Upper lobe of left lung (tissue), 6 donors: Measurements from ENCODE around the gene GLP2R. TPM values are rescaled to one million over a fixed set of nuclear protein-coding genes. Genes with fewer than 3 reads are reported as not detected.

Experiments
- ATAC-seq, 2 donors: fragments of 200-7000 bp; cut with Tn5 transposase; one replicate each; pipeline ENCODE4 v1.9.1; 2022; ENCODE audit warnings: mild to moderate bottlenecking in 2 of 2, moderate library complexity in 2 of 2; ENCODE audit not compliant: low FRiP score in 2 of 2
- DNase-seq, 2 donors: peaks; one replicate each; pipeline ENCODE4 v3.0.0-alpha.2; 2019 to 2020
- H3K27ac ChIP-seq, 4 donors: fragments of 200-600 bp; sonication (generic); one replicate each; pipeline ENCODE4 v1.5.1; 2016 to 2019
- H3K27me3 ChIP-seq, 4 donors: fragments of 200-600 bp; sonication (generic); one replicate each; pipeline ENCODE4 v1.5.1; 2017 to 2019
- H3K36me3 ChIP-seq, 4 donors: fragments of 200-600 bp; sonication (generic); one replicate each; pipeline ENCODE4 v1.5.1; 2016 to 2019
- H3K4me1 ChIP-seq, 4 donors: fragments of 200-600 bp; sonication (generic); one replicate each; pipeline ENCODE4 v1.5.1; 2018 to 2019
- H3K4me3 ChIP-seq, 4 donors: fragments of 200-600 bp; sonication (generic); one replicate each; pipeline ENCODE4 v1.5.1; 2017 to 2019; ENCODE audit warnings: mild to moderate bottlenecking in 2 of 4, moderate library complexity in 1 of 4
- H3K9me3 ChIP-seq, 4 donors: fragments of 200-600 bp; sonication (generic); one replicate each; pipeline ENCODE4 v1.5.1; 2018 to 2019
- EP300 ChIP-seq, 4 donors: sonication (generic); formaldehyde crosslinking; IDR thresholded peaks; one replicate each; pipeline ENCODE4 v1.5.1; 2017; ENCODE audit warnings: antibody characterized with exemption in 4 of 4, control low read depth in 2 of 4
- POLR2A ChIP-seq, 4 donors: fragments of 450-650 bp; IDR thresholded peaks; one replicate each; pipeline ENCODE4 v1.5.1; 2016 to 2017; ENCODE audit warnings: antibody characterized with exemption in 4 of 4, mild to moderate bottlenecking in 2 of 4
- POLR2AphosphoS5 ChIP-seq, 2 donors: sonication (generic); formaldehyde crosslinking; IDR thresholded peaks; one replicate each; pipeline ENCODE4 v1.5.1; 2017; ENCODE audit warnings: antibody characterized with exemption in 2 of 2
- WGBS, 2 donors: methylation state at CpG; one replicate each; pipeline ENCODE4 v1.1.5; 2017 to 2018; 5-methylcytosine and 5-hydroxymethylcytosine counted together
- total RNA-seq, 6 donors: library from RNA; depleted of rRNA in 4 of 6; stranded (reverse); fragments of >200 nt in 4 of 6; gene quantifications; one replicate each; pipeline versions ENCODE4 v1.1.0 to v1.2.1, GENCODE V29; 2016 to 2021
- TF ChIP-seq, protein P1 (sequence below), 6 experiments: fragments of 450-650 bp in 4 of 6; fragments of 200-600 bp in 2 of 6; sonication (generic) in 2 of 6; IDR thresholded peaks; one replicate each; pipeline ENCODE4 v1.5.1; 2016 to 2019; ENCODE audit warnings: antibody characterized with exemption in 6 of 6
- donor health status: DM: no; HTN: no; CAD: no; lungs with moderate emphysema.
- donor health status: DM: no; HTN: yes; CAD: no; lungs with severe emphysema.

Gene GLP2R
- total RNA-seq, 6 donors from 2014 or later, result 0.30 to 2.0 (median 0.78) TPM; not detected in 2

DNA sequence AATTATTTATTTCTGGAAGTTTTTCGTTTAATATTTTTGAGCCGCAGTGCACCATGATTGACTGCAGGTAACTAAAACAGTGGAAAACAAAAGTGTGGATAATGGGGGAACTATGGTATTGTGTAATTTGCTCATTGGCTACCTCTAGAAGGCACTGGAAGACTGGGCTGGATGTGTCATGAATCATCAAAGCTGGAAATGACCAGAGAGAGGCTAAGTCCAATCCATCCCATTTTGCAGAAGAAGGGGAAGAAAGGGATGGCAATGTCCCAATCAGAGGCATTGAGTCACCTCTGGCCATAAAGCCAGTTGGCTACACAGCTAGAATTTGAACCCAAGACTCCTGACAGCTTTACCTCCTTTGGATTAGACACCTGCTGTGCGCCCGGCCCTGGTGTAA lies 29.3 kb downstream of the GLP2R start:
- Histone ChIP-seq H3K4me3 (no peak overlapping the region), H3K27ac (no peak overlapping the region), H3K27me3 (no peaks in the 10 kb centered on the region), H3K9me3 (peaks cover 0 to 9% (median 4%) of the 10 kb centered on the region in 4 donors), H3K4me1 (no peaks in the 10 kb centered on the region), H3K36me3 (no peaks in the 10 kb centered on the region)
- TF ChIP-seq, protein P1, sequence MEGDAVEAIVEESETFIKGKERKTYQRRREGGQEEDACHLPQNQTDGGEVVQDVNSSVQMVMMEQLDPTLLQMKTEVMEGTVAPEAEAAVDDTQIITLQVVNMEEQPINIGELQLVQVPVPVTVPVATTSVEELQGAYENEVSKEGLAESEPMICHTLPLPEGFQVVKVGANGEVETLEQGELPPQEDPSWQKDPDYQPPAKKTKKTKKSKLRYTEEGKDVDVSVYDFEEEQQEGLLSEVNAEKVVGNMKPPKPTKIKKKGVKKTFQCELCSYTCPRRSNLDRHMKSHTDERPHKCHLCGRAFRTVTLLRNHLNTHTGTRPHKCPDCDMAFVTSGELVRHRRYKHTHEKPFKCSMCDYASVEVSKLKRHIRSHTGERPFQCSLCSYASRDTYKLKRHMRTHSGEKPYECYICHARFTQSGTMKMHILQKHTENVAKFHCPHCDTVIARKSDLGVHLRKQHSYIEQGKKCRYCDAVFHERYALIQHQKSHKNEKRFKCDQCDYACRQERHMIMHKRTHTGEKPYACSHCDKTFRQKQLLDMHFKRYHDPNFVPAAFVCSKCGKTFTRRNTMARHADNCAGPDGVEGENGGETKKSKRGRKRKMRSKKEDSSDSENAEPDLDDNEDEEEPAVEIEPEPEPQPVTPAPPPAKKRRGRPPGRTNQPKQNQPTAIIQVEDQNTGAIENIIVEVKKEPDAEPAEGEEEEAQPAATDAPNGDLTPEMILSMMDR (IDR thresholded peaks at IDR 0.05), result no peak
- no peak for TF ChIP-seq EP300 (IDR thresholded peaks at IDR 0.05)
- no peak for TF ChIP-seq POLR2AphosphoS5 (IDR thresholded peaks at IDR 0.05)
- TF ChIP-seq POLR2A (IDR thresholded peaks at IDR 0.05), result no peak
- ATAC-seq (no peak), DNase-seq (no peak)
- WGBS, 2 donors, result 68 to 88% methylated on average over 2 to 4 of the region's 4 CpGs

DNA sequence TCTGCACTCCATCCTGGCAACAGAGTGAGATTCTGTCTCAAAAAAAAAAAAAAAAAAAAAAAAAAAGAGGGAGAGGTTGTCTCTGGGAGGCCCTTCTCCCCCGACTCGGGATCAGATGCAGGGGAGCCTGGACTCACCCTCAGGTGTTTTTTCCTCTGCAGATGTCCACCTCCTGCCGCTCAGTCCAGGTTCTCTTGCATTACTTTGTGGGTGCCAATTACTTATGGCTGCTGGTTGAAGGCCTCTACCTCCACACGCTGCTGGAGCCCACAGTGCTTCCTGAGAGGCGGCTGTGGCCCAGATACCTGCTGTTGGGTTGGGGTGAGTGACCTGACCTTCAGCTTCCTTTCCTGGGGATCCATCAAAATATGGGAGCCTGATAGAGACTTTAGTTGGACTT lies 34.1 kb downstream of the GLP2R start:
- DNase-seq (no peak), ATAC-seq (no peak)
- Histone ChIP-seq H3K36me3 (no peaks in the 10 kb centered on the region), H3K27ac (no peak overlapping the region), H3K27me3 (no peaks in the 10 kb centered on the region), H3K4me3 (no peak overlapping the region), H3K9me3 (peaks cover 0 to 15% (median 5%) of the 10 kb centered on the region in 4 donors), H3K4me1 (no peaks in the 10 kb centered on the region)
- TF ChIP-seq POLR2AphosphoS5 (IDR thresholded peaks at IDR 0.05) (no peak), EP300 (IDR thresholded peaks at IDR 0.05) (no peak), POLR2A (IDR thresholded peaks at IDR 0.05) (no peak)
- TF ChIP-seq, protein P1 (IDR thresholded peaks at IDR 0.05), result no peak
- 83 to 96% methylated on average over 4 to 5 of the region's 5 CpGs for WGBS, 2 donors

DNA sequence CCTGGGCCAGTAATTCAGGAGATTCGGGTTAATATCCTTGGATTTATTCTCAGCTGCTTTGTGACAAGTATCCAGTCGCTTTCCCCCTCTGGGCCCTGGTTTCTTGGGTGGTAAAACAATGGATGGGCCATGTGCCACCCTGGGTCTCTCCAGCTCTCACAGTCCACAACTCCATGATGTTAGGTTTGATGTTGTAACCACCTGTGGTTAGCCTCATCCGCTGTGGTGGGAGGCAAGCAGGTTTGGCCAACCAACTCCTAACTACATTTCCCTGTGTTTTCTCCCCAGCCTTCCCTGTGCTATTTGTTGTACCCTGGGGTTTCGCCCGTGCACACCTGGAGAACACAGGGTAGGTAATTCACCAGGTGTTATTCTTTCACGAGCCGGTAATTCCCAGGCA lies 35.1 kb downstream of the GLP2R start:
- H3K36me3 ChIP-seq, result no peaks in the 10 kb centered on the region
- no peaks in the 10 kb centered on the region for H3K27me3 ChIP-seq
- ATAC-seq, result no peak
- H3K4me1 ChIP-seq, result peaks cover 0 to 3% (median 0%) of the 10 kb centered on the region in 4 donors
- no peak for DNase-seq
- peaks cover 0 to 15% (median 5%) of the 10 kb centered on the region in 4 donors for H3K9me3 ChIP-seq
- H3K4me3 ChIP-seq, result no peak overlapping the region
- 77 to 90% methylated on average over 6 to 7 of the region's 7 CpGs for WGBS, 2 donors
- TF ChIP-seq, protein P1 (IDR thresholded peaks at IDR 0.05), result no peak
- TF ChIP-seq POLR2A (IDR thresholded peaks at IDR 0.05) (no peak), POLR2AphosphoS5 (IDR thresholded peaks at IDR 0.05) (no peak), EP300 (IDR thresholded peaks at IDR 0.05) (no peak)
- H3K27ac ChIP-seq, result no peak overlapping the region

GRCh38 chr17:9862220-9862619 lies 36.5 kb downstream of the GLP2R start:
- no peak for TF ChIP-seq EP300 (IDR thresholded peaks at IDR 0.05)
- no peak for TF ChIP-seq POLR2A (IDR thresholded peaks at IDR 0.05)
- TF ChIP-seq POLR2AphosphoS5 (IDR thresholded peaks at IDR 0.05), result no peak
- TF ChIP-seq, protein P1 (IDR thresholded peaks at IDR 0.05), result no peak
- Histone ChIP-seq H3K27me3 (no peaks in the 10 kb centered on the region), H3K27ac (no peak overlapping the region), H3K4me3 (no peak overlapping the region), H3K4me1 (peaks cover 0 to 3% (median 0%) of the 10 kb centered on the region in 4 donors), H3K36me3 (no peaks in the 10 kb centered on the region), H3K9me3 (peaks cover 0 to 15% (median 5%) of the 10 kb centered on the region in 4 donors)
- ATAC-seq (no peak), DNase-seq (no peak)
- 71 to 100% methylated on average over 1 of the region's 1 CpG for WGBS, 2 donors

- WGBS, 2 donors, result 75 to 76% methylated on average over 4 of the region's 4 CpGs
- Histone ChIP-seq H3K4me1 (peaks cover 0 to 3% (median 0%) of the 10 kb centered on the region in 4 donors), H3K36me3 (no peaks in the 10 kb centered on the region), H3K4me3 (no peak overlapping the region), H3K27ac (no peak overlapping the region), H3K9me3 (peaks cover 0 to 13% (median 5%) of the 10 kb centered on the region in 4 donors), H3K27me3 (no peaks in the 10 kb centered on the region)
- ATAC-seq, result no peak
- TF ChIP-seq EP300 (IDR thresholded peaks at IDR 0.05) (no peak), POLR2AphosphoS5 (IDR thresholded peaks at IDR 0.05) (no peak), POLR2A (IDR thresholded peaks at IDR 0.05) (no peak)
- TF ChIP-seq, protein P1 (IDR thresholded peaks at IDR 0.05), result no peak
- DNase-seq, result no peak
These were observed 37.2 kb downstream of the GLP2R start for GRCh38 chr17:9862949-9863348.
